Loucy (cell line): Measurements from ENCODE around the gene CD9.

Experiments used
- H2AFZ ChIP-seq: fragments of 200-600 bp; sonication (generic); 2 replicates; pipeline ENCODE4 v1.6.0; 2016; ENCODE audit warnings: antibody characterized with exemption, mild to moderate bottlenecking, low read length, moderate library complexity
- H3F3A ChIP-seq: fragments of 200-600 bp; 2 replicates; pipeline ENCODE4 v1.6.0; 2016; ENCODE audit warnings: antibody characterized with exemption, low read depth, mild to moderate bottlenecking
- H3K27me3 ChIP-seq: fragments of 200-600 bp; sonication (generic); 2 replicates; pipeline ENCODE4 v1.6.1; 2014; ENCODE audit warnings: low read length, mild to moderate bottlenecking; ENCODE audit not compliant: insufficient read depth, poor library complexity, severe bottlenecking
- H3K36me3 ChIP-seq: fragments of 200-600 bp; sonication (generic); 2 replicates; pipeline ENCODE4 v1.6.1; 2016; ENCODE audit warnings: low read length; ENCODE audit not compliant: insufficient read depth
- H3K4me1 ChIP-seq: fragments of 200-600 bp; sonication (generic); 2 replicates; pipeline ENCODE4 v1.5.1; 2014; ENCODE audit warnings: low read length, mild to moderate bottlenecking; ENCODE audit not compliant: insufficient read depth, poor library complexity, severe bottlenecking
- H3K4me2 ChIP-seq: fragments of 200-600 bp; sonication (generic); 2 replicates; pipeline ENCODE4 v1.6.0; 2014; ENCODE audit warnings: antibody characterized with exemption, low read length, low read depth, mild to moderate bottlenecking; ENCODE audit not compliant: poor library complexity, severe bottlenecking
- H3K4me3 ChIP-seq: fragments of 200-600 bp; sonication (generic); 2 replicates; pipeline ENCODE4 v1.5.1; 2014; ENCODE audit warnings: low read length, mild to moderate bottlenecking, mixed read lengths; ENCODE audit not compliant: poor library complexity, severe bottlenecking
- H3K79me2 ChIP-seq: fragments of 200-600 bp; sonication (generic); 2 replicates; pipeline ENCODE4 v1.6.1; 2014; ENCODE audit warnings: low read length; ENCODE audit not compliant: insufficient read depth
- H3K9ac ChIP-seq: fragments of 200-600 bp; sonication (generic); 2 replicates; pipeline ENCODE4 v1.6.0; 2014; ENCODE audit warnings: mild to moderate bottlenecking, low read depth, low read length, moderate library complexity; ENCODE audit not compliant: poor library complexity, severe bottlenecking
- H3K9me2 ChIP-seq: fragments of 200-600 bp; sonication (generic); replicated peaks from 2 replicates; pipeline ENCODE4 v1.6.1; 2016; ENCODE audit warnings: low read depth, low read length, mixed read lengths
- H3K9me3 ChIP-seq: fragments of 200-600 bp; sonication (generic); 2 replicates; pipeline ENCODE4 v1.6.1; 2014; ENCODE audit warnings: mild to moderate bottlenecking, antibody characterized with exemption, low read length, low read depth; ENCODE audit not compliant: insufficient read depth
- H4K20me1 ChIP-seq: fragments of 200-600 bp; sonication (generic); 2 replicates; pipeline ENCODE4 v1.6.0; 2014; ENCODE audit warnings: antibody characterized with exemption, low read length, mild to moderate bottlenecking; ENCODE audit not compliant: insufficient read depth, poor library complexity, severe bottlenecking
- EZH2phosphoT487 ChIP-seq: fragments of 200-600 bp; IDR thresholded peaks from 2 replicates; pipeline ENCODE4 v1.6.1; 2018; ENCODE audit warnings: antibody characterized with exemption, mild to moderate bottlenecking, moderate library complexity, borderline replicate concordance
- TF ChIP-seq, protein P1 (sequence below): fragments of 200-600 bp; sonication (generic); conservative IDR thresholded peaks from 2 replicates; pipeline ENCODE4 v1.5.1; 2014; ENCODE audit warnings: mild to moderate bottlenecking, antibody characterized with exemption, low read length

The CD9 gene

DNA sequence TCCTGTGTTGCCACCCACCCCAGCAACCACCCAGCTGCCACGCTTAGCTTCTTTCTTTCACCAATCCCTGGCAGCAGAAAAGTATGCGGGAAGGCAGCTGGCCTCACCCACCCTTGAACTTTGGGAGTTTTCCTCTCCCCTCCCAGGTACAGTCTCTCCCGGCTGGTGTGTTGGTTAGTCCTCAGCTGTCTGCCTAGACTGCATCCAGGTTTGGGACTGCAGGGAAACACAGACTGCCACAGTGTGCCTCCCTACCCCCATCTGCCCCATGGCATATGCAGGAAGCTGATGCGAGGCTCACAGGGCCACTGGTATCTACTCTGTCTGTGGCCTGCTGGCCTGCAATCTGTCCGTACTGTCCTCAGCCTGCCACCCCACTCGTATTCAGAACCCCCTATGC, 2.1 kb downstream of the CD9 start:
- no peak overlapping the region for H3K4me3 ChIP-seq

DNA sequence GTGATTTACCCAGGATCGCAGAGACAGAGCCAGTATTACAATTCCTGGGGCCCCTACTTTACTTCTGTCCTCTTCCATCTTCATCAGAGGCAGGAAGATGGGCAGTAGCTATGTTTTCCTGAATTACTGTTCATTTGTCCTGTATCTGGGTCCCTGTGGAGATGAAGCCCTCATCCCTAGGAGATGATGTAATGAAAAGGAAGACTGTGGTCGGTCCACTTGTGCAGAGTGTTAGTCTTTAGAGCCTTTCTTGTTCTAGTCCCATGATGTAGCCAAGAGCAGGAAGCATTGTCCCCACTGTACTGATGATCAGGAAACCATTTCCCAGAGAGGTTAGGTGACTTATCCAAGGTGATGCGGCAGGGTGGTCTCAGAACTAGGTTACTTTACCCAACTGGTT, 2.6 kb downstream of the CD9 start:
- peaks cover 12% of the 10 kb centered on the region for H3K27me3 ChIP-seq
- no peak overlapping the region for H3K4me3 ChIP-seq
- no peak overlapping the region for H3K9ac ChIP-seq
- H3F3A ChIP-seq, result no peaks in the 10 kb centered on the region
- no peak overlapping the region for H2AFZ ChIP-seq
- H3K79me2 ChIP-seq, result no peaks in the 10 kb centered on the region
- H4K20me1 ChIP-seq, result no peaks in the 10 kb centered on the region
- no peak for TF ChIP-seq EZH2phosphoT487
- TF ChIP-seq, protein P1, sequence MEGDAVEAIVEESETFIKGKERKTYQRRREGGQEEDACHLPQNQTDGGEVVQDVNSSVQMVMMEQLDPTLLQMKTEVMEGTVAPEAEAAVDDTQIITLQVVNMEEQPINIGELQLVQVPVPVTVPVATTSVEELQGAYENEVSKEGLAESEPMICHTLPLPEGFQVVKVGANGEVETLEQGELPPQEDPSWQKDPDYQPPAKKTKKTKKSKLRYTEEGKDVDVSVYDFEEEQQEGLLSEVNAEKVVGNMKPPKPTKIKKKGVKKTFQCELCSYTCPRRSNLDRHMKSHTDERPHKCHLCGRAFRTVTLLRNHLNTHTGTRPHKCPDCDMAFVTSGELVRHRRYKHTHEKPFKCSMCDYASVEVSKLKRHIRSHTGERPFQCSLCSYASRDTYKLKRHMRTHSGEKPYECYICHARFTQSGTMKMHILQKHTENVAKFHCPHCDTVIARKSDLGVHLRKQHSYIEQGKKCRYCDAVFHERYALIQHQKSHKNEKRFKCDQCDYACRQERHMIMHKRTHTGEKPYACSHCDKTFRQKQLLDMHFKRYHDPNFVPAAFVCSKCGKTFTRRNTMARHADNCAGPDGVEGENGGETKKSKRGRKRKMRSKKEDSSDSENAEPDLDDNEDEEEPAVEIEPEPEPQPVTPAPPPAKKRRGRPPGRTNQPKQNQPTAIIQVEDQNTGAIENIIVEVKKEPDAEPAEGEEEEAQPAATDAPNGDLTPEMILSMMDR, result no peak
- H3K9me2 ChIP-seq, result no peaks in the 10 kb centered on the region
- H3K36me3 ChIP-seq, result no peaks in the 10 kb centered on the region
- H3K4me2 ChIP-seq, result no peak overlapping the region
- H3K9me3 ChIP-seq, result no peaks in the 10 kb centered on the region
- H3K4me1 ChIP-seq, result peaks cover 4% of the 10 kb centered on the region

More for the DNA sequence above, 2.1 kb downstream of the CD9 start:
- TF ChIP-seq, protein P1, result no peak
- H3K27me3 ChIP-seq, result peaks cover 12% of the 10 kb centered on the region
- no peaks in the 10 kb centered on the region for H3K9me2 ChIP-seq
- H3K9ac ChIP-seq, result no peak overlapping the region
- no peaks in the 10 kb centered on the region for H4K20me1 ChIP-seq
- peaks cover 4% of the 10 kb centered on the region for H3K4me1 ChIP-seq
- H3K36me3 ChIP-seq, result no peaks in the 10 kb centered on the region
- H2AFZ ChIP-seq, result no peak overlapping the region
- no peaks in the 10 kb centered on the region for H3K9me3 ChIP-seq
- no peaks in the 10 kb centered on the region for H3F3A ChIP-seq
- no peak overlapping the region for H3K4me2 ChIP-seq
- no peaks in the 10 kb centered on the region for H3K79me2 ChIP-seq

DNA sequence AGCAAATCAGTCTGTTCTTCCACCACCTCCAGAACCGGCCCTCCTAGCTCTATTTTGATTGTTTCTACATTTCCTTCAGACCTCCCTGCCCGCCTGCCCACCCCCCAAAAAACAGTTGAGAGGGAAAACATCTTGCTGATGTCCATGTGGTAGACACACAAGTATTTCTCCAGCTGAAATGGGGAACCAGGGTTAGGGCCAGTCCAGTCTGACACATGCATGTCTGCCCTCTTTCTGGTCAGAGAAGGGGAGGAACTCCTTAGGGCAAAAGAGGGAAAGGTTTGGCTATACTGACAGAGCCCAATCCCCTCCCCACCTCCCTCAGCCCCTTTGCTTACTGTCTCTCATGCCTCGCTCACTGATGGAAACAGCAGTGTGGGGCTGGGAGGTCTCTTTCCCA, 3.4 kb downstream of the CD9 start:
- Histone ChIP-seq H3K4me3 (no peak overlapping the region), H3K27me3 (peaks cover 12% of the 10 kb centered on the region), H3K9ac (no peak overlapping the region), H3F3A (no peaks in the 10 kb centered on the region), H3K4me2 (no peak overlapping the region), H3K9me3 (no peaks in the 10 kb centered on the region), H3K36me3 (no peaks in the 10 kb centered on the region), H4K20me1 (no peaks in the 10 kb centered on the region), H3K79me2 (no peaks in the 10 kb centered on the region), H3K4me1 (peaks cover 4% of the 10 kb centered on the region), H3K9me2 (no peaks in the 10 kb centered on the region), H2AFZ (no peak overlapping the region)
- TF ChIP-seq, protein P1, result no peak
- TF ChIP-seq EZH2phosphoT487, result no peak
